K562 (cell line): ENCODE results near the gene ABCB9. TPM values are rescaled to one million over a fixed set of nuclear protein-coding genes. Genes with fewer than 3 reads are reported as not detected.

ENCODE experiments used
- ATAC-seq: fragments of 200-7000 bp; cut with Tn5 transposase; 3 replicates; pipeline ENCODE4 v1.9.1; 2020; ENCODE audit warnings: moderate library complexity
- BruUV-seq: library from RNA; stranded (reverse); fragments of 400-500 nt; replicated peaks from 2 replicates; lab custom pipeline; 2021; lab: Mats Ljungman, UMichigan
- CTCF ChIA-PET: fragments of 300-600 bp; formaldehyde crosslinking; extraction: SDS; loops from one replicate; lab custom pipeline; 2021; ENCODE audit warnings: low intra/inter-chr PET ratio; lab: Yijun Ruan, JAX
- POLR2A ChIA-PET: fragments of 300-600, 350-650 bp; sonication (Branson Sonifier 250); formaldehyde crosslinking; extraction: SDS; loops from one replicate; lab custom pipeline; 2021; ENCODE audit warnings: antibody characterized with exemption, inconsistent platforms; lab: Yijun Ruan, JAX
- DNase-seq, 4 experiments: peaks; one replicate each; pipeline versions ENCODE4 v3.0.0 to v3.0.0-alpha.2; 2011 to 2018; ENCODE audit warnings: low spot score in 3 of 4, mixed read lengths in 3 of 4; ENCODE audit errors: extremely low read depth in 1 of 4
- FAIRE-seq: peaks from 2 replicates; lab custom pipeline; 2011; peaks lifted over from hg19 to GRCh38; lab: Jason Lieb, UNC
- H2AFZ ChIP-seq: 2 replicates; pipeline ENCODE4 v1.6.0; 2011; ENCODE audit warnings: low read depth, low read length, control low read depth, inconsistent platforms
- H3K27ac ChIP-seq: fragments of 200-600 bp; 3 replicates; pipeline ENCODE4 v1.8.0; 2011; ENCODE audit warnings: low read depth, mild to moderate bottlenecking, control low read depth, inconsistent platforms, low read length, moderate library complexity, mixed read lengths; ENCODE audit errors: extremely low read depth
- H3K27me3 ChIP-seq, 2 experiments: fragments of 300-600 bp in 1 of 2; 2 replicates in 1 of 2; 3 replicates in 1 of 2; pipeline versions ENCODE4 v1.6.0 to v1.8.0; 2011; ENCODE audit warnings: inconsistent platforms in 2 of 2, low read length in 2 of 2, mild to moderate bottlenecking in 1 of 2, mixed read lengths in 1 of 2, moderate library complexity in 1 of 2; ENCODE audit not compliant: control insufficient read depth in 2 of 2, insufficient read depth in 2 of 2
- H3K36me3 ChIP-seq: fragments of 300-600 bp; 3 replicates; pipeline ENCODE4 v1.8.0; 2011; ENCODE audit warnings: mild to moderate bottlenecking, low read length, inconsistent platforms; ENCODE audit not compliant: control insufficient read depth, insufficient read depth
- H3K4me1 ChIP-seq, 2 experiments: fragments of 200-600 bp in 1 of 2; replicated peaks in 1 of 2; 2 replicates in 1 of 2; 3 replicates in 1 of 2; pipeline versions ENCODE4 v1.5.1 to v1.8.0; 2011; ENCODE audit warnings: inconsistent platforms in 2 of 2, low read length in 2 of 2, mild to moderate bottlenecking in 1 of 2, mixed read lengths in 1 of 2, moderate library complexity in 1 of 2; ENCODE audit not compliant: control insufficient read depth in 2 of 2, insufficient read depth in 2 of 2
- H3K4me2 ChIP-seq: 2 replicates; pipeline ENCODE4 v1.6.1; 2011; ENCODE audit warnings: low read length, control low read depth, inconsistent platforms, mixed read lengths; ENCODE audit not compliant: insufficient read depth
- H3K4me3 ChIP-seq: fragments of 200-600 bp; sonication (generic), shearing (Covaris generic); 2 replicates; pipeline ENCODE4 v1.5.1; 2016; ENCODE audit warnings: control low read depth, inconsistent platforms
- H3K79me2 ChIP-seq: fragments of 200-600 bp; 3 replicates; pipeline ENCODE4 v1.8.0; 2011; ENCODE audit warnings: low read length, inconsistent platforms; ENCODE audit not compliant: control insufficient read depth, insufficient read depth
- H3K9ac ChIP-seq, 2 experiments: 2 replicates each; pipeline versions ENCODE4 v1.6.0 to v1.6.1; 2011; ENCODE audit warnings: low read depth in 2 of 2, low read length in 2 of 2, control low read depth in 1 of 2, inconsistent platforms in 1 of 2, mild to moderate bottlenecking in 1 of 2, mixed read lengths in 1 of 2; ENCODE audit not compliant: insufficient read depth in 1 of 2
- H3K9me1 ChIP-seq: one replicate; pipeline ENCODE4 v1.6.0; 2011; ENCODE audit warnings: inconsistent platforms, mild to moderate bottlenecking, low read length, moderate library complexity; ENCODE audit not compliant: control insufficient read depth, insufficient read depth
- H3K9me3 ChIP-seq: replicated peaks from 2 replicates; pipeline ENCODE4 v1.5.1; 2011; ENCODE audit warnings: low read depth, low read length, inconsistent platforms; ENCODE audit not compliant: control insufficient read depth, insufficient read depth
- H4K20me1 ChIP-seq: replicated peaks from 2 replicates; pipeline ENCODE4 v1.6.1; 2011; ENCODE audit warnings: low read length, inconsistent platforms, mixed read lengths; ENCODE audit not compliant: control insufficient read depth, insufficient read depth
- HDAC2 ChIP-seq: fragments of 450-650 bp; IDR thresholded peaks from 2 replicates; pipeline ENCODE4 v1.6.1; 2016; ENCODE audit warnings: mild to moderate bottlenecking
- KAT8 ChIP-seq: fragments of 450-650 bp; IDR thresholded peaks from 2 replicates; pipeline ENCODE4 v1.6.1; 2016; ENCODE audit warnings: low read depth, mild to moderate bottlenecking
- NR1H2 ChIP-seq: sonication (generic); formaldehyde crosslinking; IDR thresholded peaks from 2 replicates; pipeline ENCODE4 v1.4.0; 2020; ENCODE audit warnings: mild to moderate bottlenecking, missing genetic modification reagents
- RBM15 ChIP-seq: fragments of 200-400 bp; formaldehyde crosslinking; IDR thresholded peaks from 2 replicates; pipeline ENCODE4 v1.6.1; 2018; ENCODE audit warnings: mild to moderate bottlenecking, low read length, moderate library complexity; ENCODE audit not compliant: insufficient read depth
- TSHZ1 ChIP-seq: fragments of 250-450 bp; sonication (Bioruptor Pico); IDR thresholded peaks from 2 replicates; pipeline ENCODE4 v1.4.0; 2020; ENCODE audit warnings: mild to moderate bottlenecking, moderate library complexity
- ZKSCAN1 ChIP-seq: fragments of 150-350 bp; IDR thresholded peaks from 2 replicates; pipeline ENCODE4 v1.6.1; 2016; ENCODE audit warnings: low read depth, low read length
- ZNF668 ChIP-seq: fragments of 250-450 bp; sonication (Bioruptor Pico); IDR thresholded peaks from 2 replicates; pipeline ENCODE4 v1.8.0; 2022; ENCODE audit warnings: mild to moderate bottlenecking, inconsistent platforms
- ZNF695 ChIP-seq: fragments of 450-650 bp; formaldehyde crosslinking; IDR thresholded peaks from 2 replicates; pipeline ENCODE4 v1.4.0; 2020; ENCODE audit warnings: mild to moderate bottlenecking, moderate library complexity
- WGBS: fragments of 100-300 bp; shearing (Covaris generic); methylation state at CpG from one replicate; pipeline ENCODE4 v1.1.6; 2016; ENCODE audit warnings: low coverage, mixed read lengths; ENCODE audit not compliant: insufficient coverage; ENCODE audit errors: missing lambda C conversion rate; 5-methylcytosine and 5-hydroxymethylcytosine counted together
- in situ Hi-C: fragments of 300-500 bp; cut with MboI; formaldehyde crosslinking; loops from 4 replicates; pipeline ENCODE4 v1.15.0; 2018; ENCODE audit warnings: inconsistent platforms, mixed read lengths
- intact Hi-C: fragments of 100-400 bp; cut with micrococcal nuclease; formaldehyde crosslinking; loops from 2 replicates; pipeline ENCODE4 v1.14.2; 2022
- polyA plus RNA-seq, 8 experiments: library from polyadenylated mRNA; depleted of rRNA in 4 of 8; stranded (reverse) in 5 of 8; unstranded in 3 of 8; fragments of >200 nt; fragmentation: Nextera tagmentation in 2 of 8; fragmentation: Illumina TruSeq in 1 of 8; extraction: Ambion mirVana in 2 of 8; extraction: Trizol in 1 of 8; gene quantifications; 2 replicates each; pipeline versions ENCODE4 v1.2.1 to v1.2.3, GENCODE V29; 2011 to 2014; ENCODE audit warnings: inconsistent platforms in 1 of 8, missing spikeins in 1 of 8
- total RNA-seq, 7 experiments: library from RNA; depleted of rRNA in 6 of 7; stranded (reverse); fragments of >200 nt in 6 of 7; fragmentation: Illumina TruSeq in 2 of 7; extraction: Trizol in 2 of 7; gene quantifications; 2 replicates each; pipeline versions ENCODE4 v1.2.1 to v1.2.3, GENCODE V29; 2011 to 2021; ENCODE audit warnings: low replicate concordance in 1 of 7
- TF ChIP-seq, protein P1 (sequence below): sonication (generic); formaldehyde crosslinking; IDR thresholded peaks from 2 replicates; pipeline ENCODE4 v1.8.1; 2023; ENCODE audit warnings: mild to moderate bottlenecking, missing genetic modification reagents

ABCB9 gene
- total and polyA plus RNA-seq, 9 of the 15 experiments (the other 6 are each of a cell fraction or from before 2014, with no cell fraction given): 0.20 to 12.6 (median 6.2) TPM

DNA sequence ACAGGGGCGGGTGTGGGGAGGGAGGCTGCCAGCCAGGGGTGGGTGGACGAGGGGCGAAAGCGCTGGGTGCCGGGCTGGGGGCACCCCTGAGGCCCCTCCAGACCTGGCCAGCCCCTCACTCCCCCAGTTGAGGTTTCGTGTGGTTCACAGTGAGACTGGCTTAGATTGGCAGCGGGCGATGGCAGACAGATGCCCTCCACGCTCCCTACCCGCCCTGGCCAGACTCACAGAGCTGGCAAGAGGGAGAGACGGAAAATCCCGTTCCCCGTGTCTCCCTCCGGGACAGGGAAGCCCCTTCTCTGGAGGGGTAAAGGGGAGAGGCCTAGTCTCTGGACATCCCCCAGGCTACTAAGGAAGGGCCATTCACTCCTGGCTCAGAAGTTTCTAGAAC lies 37.1 kb downstream of the ABCB9 start:
- ATAC-seq (no peak), FAIRE-seq (no peak), DNase-seq (no peak)
- H3K27ac ChIP-seq: no peak overlapping the region
- ChIA-PET POLR2A (interaction anchor here (0.6 kb wide), 1 partner anchor 12 kb away, joined by 3 read pairs; no protein-coding TSS in a partner anchor), CTCF (no interaction called here)
- H3K27me3 ChIP-seq: no peaks in the 10 kb centered on the region
- H3K4me3 ChIP-seq: no peak overlapping the region
- no peak overlapping the region for H3K4me2 ChIP-seq
- 82% methylated on average over 9 of the region's 14 CpGs for WGBS
- in situ Hi-C loops: no loop called here
- H4K20me1 ChIP-seq: no peaks in the 10 kb centered on the region
- no peaks in the 10 kb centered on the region; the same call in 2 of the 3 replicates for H3K36me3 ChIP-seq
- TF ChIP-seq ZKSCAN1: no peak
- TF ChIP-seq HDAC2: no peak
- intact Hi-C loops: no loop called here
- peaks cover 0 to 9% of the 10 kb centered on the region in 2 experiments; a peak in 1 of 5 replicates for H3K4me1 ChIP-seq
- H3K79me2 ChIP-seq: no peaks in the 10 kb centered on the region
- H3K9me1 ChIP-seq: no peaks in the 10 kb centered on the region
- no peak overlapping the region for H3K9ac ChIP-seq
- BruUV-seq: no TSS peak
- H2AFZ ChIP-seq: no peak overlapping the region
- H3K9me3 ChIP-seq: no peaks in the 10 kb centered on the region

DNA sequence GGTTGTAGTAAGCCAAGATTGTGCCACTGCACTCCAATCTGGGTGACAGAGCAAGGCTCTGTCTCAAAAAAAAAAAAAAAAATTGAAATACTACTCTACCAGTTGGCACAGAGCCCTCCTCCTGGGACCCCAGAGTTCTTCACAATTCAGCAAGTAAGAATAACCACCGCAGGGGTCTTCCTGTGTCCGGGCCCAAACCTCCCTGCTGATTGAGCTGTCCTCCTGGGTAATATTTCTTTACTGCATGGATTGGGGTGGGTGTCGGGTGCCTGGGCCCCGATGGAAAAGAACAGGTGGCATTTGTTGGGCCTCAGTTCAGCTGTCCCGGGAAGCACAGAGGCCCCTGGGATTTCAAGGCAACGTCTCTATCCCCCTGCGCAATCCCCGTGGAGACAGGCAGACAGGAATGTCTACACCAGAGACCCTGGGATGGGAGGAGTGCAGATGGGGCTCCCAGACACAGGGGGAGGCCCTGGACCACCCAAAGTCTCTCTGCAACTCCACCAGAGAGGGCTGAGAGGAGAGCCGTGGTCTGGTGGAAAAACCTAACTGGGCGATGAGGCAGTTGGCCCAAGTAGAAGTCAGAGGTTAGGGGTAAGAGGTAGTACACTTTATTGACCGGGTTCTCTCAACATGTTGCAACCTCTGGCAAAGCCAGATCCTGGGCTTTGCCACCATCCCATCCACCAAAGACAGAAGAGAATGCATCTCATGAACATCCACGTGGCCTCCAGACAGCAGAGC lies 37.7 kb downstream of the ABCB9 start:
- Histone ChIP-seq H4K20me1 (no peaks in the 10 kb centered on the region), H3K4me1 (peaks cover 0 to 9% of the 10 kb centered on the region in 2 experiments; a peak in 1 of 5 replicates), H2AFZ (no peak overlapping the region), H3K79me2 (no peaks in the 10 kb centered on the region), H3K4me3 (no peak overlapping the region), H3K27me3 (no peaks in the 10 kb centered on the region), H3K9me1 (no peaks in the 10 kb centered on the region), H3K27ac (no peak overlapping the region), H3K9ac (no peak overlapping the region), H3K4me2 (no peak overlapping the region), H3K36me3 (no peaks in the 10 kb centered on the region; the same call in 2 of the 3 replicates), H3K9me3 (no peaks in the 10 kb centered on the region)
- 63% methylated on average over 12 of the region's 12 CpGs for WGBS
- ChIA-PET POLR2A (no interaction called here), CTCF (no interaction called here)
- ATAC-seq (no peak), DNase-seq (no peak), FAIRE-seq (no peak)
- intact Hi-C loops: no loop called here
- no TSS peak for BruUV-seq
- in situ Hi-C loops: no loop called here
- TF ChIP-seq NR1H2 (no peak), RBM15 (no peak), KAT8 (no peak), ZNF695 (CRISPR knock-in tag) (no peak), TSHZ1 (CRISPR knock-in tag) (no peak), ZNF668 (CRISPR knock-in tag) (no peak)
- TF ChIP-seq, protein P1, sequence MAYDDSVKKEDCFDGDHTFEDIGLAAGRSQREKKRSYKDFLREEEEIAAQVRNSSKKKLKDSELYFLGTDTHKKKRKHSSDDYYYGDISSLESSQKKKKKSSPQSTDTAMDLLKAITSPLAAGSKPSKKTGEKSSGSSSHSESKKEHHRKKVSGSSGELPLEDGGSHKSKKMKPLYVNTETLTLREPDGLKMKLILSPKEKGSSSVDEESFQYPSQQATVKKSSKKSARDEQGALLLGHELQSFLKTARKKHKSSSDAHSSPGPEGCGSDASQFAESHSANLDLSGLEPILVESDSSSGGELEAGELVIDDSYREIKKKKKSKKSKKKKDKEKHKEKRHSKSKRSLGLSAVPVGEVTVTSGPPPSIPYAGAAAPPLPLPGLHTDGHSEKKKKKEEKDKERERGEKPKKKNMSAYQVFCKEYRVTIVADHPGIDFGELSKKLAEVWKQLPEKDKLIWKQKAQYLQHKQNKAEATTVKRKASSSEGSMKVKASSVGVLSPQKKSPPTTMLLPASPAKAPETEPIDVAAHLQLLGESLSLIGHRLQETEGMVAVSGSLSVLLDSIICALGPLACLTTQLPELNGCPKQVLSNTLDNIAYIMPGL: no peak
